Measurements from ENCODE around the gene DUSP19. TPM values are rescaled to one million over a fixed set of nuclear protein-coding genes. Genes with fewer than 3 reads are reported as not detected.

DUSP19 gene
- total and polyA plus RNA-seq, 2 of the 13 experiments (the other 11 are each of a cell fraction or from before 2014, with no cell fraction given) = 1.3 to 1.9 TPM

DNA sequence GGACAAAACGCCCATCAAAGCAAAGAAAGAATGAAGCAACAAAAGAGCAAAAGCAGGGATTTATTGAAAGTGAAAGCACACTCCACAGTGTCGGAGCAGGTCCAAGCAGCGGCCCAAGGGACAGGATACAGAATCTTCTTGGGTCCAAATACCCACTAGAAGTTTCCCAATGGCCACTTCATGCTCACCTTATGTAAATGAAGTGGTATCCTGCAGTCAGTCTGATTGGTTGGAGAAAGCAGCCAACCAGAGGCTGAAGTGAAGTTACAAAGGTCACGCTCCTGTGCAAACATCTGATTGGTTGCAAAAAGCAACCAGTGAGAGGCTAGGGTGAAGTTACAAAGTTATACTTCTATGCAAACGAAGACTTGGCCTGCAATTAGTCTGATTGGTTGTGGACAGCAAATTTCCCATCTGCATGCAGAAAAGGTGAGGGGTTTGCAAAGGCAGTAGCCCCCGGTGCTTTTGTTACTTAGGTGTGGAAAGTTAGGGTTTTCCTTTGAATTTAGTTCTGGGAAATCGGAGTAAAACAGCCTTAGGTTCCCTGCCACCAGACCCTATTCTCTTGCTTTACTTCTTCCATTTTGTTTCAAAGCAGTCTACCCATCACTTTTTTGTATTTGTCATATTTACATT is 12.9 kb downstream of the DUSP19 start (continued):
- no peak for TF ChIP-seq MXI1 (IDR thresholded peaks at IDR 0.05; ENCODE audit: borderline replicate concordance, low read depth, low read length)
- no peak for TF ChIP-seq KDM5B (CRISPR knock-in tag; IDR thresholded peaks at IDR 0.05; ENCODE audit: borderline replicate concordance)
- no peak for TF ChIP-seq SYNCRIP (IDR thresholded peaks at IDR 0.05; ENCODE audit: insufficient read depth, low read depth, low read length)
- TF ChIP-seq BCL6 (CRISPR knock-in tag; IDR thresholded peaks at IDR 0.05) = no peak
- 0 out of 2 replicates have a peak, but pooled peaks have one; percentile 17 for TF ChIP-seq RBFOX2 (IDR thresholded peaks at IDR 0.05; ENCODE audit: low read depth, low read length)
- no peak; the same call in 1 of the 2 replicates for TF ChIP-seq DR1 (CRISPR knock-in tag; IDR thresholded peaks at IDR 0.05)
- TF ChIP-seq ZNF501 (CRISPR knock-in tag; IDR thresholded peaks at IDR 0.05) = 0 out of 2 replicates have a peak, but pooled peaks have one; percentile 22
- TF ChIP-seq, protein P1, sequence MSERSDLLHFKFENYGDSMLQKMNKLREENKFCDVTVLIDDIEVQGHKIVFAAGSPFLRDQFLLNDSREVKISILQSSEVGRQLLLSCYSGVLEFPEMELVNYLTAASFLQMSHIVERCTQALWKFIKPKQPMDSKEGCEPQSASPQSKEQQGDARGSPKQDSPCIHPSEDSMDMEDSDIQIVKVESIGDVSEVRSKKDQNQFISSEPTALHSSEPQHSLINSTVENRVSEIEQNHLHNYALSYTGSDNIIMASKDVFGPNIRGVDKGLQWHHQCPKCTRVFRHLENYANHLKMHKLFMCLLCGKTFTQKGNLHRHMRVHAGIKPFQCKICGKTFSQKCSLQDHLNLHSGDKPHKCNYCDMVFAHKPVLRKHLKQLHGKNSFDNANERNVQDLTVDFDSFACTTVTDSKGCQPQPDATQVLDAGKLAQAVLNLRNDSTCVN (CRISPR knock-in tag; IDR thresholded peaks at IDR 0.05; ENCODE audit: borderline replicate concordance) = no peak
- TF ChIP-seq, protein P2, sequence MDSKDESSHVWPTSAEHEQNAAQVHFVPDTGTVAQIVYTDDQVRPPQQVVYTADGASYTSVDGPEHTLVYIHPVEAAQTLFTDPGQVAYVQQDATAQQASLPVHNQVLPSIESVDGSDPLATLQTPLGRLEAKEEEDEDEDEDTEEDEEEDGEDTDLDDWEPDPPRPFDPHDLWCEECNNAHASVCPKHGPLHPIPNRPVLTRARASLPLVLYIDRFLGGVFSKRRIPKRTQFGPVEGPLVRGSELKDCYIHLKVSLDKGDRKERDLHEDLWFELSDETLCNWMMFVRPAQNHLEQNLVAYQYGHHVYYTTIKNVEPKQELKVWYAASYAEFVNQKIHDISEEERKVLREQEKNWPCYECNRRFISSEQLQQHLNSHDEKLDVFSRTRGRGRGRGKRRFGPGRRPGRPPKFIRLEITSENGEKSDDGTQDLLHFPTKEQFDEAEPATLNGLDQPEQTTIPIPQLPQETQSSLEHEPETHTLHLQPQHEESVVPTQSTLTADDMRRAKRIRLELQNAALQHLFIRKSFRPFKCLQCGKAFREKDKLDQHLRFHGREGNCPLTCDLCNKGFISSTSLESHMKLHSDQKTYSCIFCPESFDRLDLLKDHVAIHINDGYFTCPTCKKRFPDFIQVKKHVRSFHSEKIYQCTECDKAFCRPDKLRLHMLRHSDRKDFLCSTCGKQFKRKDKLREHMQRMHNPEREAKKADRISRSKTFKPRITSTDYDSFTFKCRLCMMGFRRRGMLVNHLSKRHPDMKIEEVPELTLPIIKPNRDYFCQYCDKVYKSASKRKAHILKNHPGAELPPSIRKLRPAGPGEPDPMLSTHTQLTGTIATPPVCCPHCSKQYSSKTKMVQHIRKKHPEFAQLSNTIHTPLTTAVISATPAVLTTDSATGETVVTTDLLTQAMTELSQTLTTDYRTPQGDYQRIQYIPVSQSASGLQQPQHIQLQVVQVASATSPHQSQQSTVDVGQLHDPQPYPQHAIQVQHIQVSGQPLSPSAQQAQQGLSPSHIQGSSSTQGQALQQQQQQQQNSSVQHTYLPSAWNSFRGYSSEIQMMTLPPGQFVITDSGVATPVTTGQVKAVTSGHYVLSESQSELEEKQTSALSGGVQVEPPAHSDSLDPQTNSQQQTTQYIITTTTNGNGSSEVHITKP (CRISPR knock-in tag; IDR thresholded peaks at IDR 0.05; ENCODE audit: low read depth) = no peak
- TF ChIP-seq CENPX (CRISPR knock-in tag; IDR thresholded peaks at IDR 0.05) = no peak
- TF ChIP-seq, protein P3, sequence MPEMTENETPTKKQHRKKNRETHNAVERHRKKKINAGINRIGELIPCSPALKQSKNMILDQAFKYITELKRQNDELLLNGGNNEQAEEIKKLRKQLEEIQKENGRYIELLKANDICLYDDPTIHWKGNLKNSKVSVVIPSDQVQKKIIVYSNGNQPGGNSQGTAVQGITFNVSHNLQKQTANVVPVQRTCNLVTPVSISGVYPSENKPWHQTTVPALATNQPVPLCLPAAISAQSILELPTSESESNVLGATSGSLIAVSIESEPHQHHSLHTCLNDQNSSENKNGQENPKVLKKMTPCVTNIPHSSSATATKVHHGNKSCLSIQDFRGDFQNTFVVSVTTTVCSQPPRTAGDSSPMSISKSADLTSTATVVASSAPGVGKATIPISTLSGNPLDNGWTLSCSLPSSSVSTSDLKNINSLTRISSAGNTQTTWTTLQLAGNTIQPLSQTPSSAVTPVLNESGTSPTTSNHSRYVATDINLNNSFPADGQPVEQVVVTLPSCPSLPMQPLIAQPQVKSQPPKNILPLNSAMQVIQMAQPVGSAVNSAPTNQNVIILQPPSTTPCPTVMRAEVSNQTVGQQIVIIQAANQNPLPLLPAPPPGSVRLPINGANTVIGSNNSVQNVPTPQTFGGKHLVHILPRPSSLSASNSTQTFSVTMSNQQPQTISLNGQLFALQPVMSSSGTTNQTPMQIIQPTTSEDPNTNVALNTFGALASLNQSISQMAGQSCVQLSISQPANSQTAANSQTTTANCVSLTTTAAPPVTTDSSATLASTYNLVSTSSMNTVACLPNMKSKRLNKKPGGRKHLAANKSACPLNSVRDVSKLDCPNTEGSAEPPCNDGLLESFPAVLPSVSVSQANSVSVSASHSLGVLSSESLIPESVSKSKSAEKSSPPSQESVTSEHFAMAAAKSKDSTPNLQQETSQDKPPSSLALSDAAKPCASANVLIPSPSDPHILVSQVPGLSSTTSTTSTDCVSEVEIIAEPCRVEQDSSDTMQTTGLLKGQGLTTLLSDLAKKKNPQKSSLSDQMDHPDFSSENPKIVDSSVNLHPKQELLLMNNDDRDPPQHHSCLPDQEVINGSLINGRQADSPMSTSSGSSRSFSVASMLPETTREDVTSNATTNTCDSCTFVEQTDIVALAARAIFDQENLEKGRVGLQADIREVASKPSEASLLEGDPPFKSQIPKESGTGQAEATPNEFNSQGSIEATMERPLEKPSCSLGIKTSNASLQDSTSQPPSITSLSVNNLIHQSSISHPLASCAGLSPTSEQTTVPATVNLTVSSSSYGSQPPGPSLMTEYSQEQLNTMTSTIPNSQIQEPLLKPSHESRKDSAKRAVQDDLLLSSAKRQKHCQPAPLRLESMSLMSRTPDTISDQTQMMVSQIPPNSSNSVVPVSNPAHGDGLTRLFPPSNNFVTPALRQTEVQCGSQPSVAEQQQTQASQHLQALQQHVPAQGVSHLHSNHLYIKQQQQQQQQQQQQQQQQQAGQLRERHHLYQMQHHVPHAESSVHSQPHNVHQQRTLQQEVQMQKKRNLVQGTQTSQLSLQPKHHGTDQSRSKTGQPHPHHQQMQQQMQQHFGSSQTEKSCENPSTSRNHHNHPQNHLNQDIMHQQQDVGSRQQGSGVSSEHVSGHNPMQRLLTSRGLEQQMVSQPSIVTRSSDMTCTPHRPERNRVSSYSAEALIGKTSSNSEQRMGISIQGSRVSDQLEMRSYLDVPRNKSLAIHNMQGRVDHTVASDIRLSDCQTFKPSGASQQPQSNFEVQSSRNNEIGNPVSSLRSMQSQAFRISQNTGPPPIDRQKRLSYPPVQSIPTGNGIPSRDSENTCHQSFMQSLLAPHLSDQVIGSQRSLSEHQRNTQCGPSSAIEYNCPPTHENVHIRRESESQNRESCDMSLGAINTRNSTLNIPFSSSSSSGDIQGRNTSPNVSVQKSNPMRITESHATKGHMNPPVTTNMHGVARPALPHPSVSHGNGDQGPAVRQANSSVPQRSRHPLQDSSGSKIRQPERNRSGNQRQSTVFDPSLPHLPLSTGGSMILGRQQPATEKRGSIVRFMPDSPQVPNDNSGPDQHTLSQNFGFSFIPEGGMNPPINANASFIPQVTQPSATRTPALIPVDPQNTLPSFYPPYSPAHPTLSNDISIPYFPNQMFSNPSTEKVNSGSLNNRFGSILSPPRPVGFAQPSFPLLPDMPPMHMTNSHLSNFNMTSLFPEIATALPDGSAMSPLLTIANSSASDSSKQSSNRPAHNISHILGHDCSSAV (CRISPR knock-in tag; IDR thresholded peaks at IDR 0.05; ENCODE audit: borderline replicate concordance) = no peak
- TF ChIP-seq, protein P4, sequence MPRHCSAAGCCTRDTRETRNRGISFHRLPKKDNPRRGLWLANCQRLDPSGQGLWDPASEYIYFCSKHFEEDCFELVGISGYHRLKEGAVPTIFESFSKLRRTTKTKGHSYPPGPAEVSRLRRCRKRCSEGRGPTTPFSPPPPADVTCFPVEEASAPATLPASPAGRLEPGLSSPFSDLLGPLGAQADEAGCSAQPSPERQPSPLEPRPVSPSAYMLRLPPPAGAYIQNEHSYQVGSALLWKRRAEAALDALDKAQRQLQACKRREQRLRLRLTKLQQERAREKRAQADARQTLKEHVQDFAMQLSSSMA (CRISPR knock-in tag; IDR thresholded peaks at IDR 0.05) = no peak
- no peak for TF ChIP-seq ZNF777 (CRISPR knock-in tag; IDR thresholded peaks at IDR 0.05)
- TF ChIP-seq CHD2 (IDR thresholded peaks at IDR 0.05; ENCODE audit: low read depth, low read length) = no peak
- TF ChIP-seq PAX8 (CRISPR knock-in tag; IDR thresholded peaks at IDR 0.05; ENCODE audit: borderline replicate concordance) = no peak
